ENCODE measurements around the gene LRRC66.

The LRRC66 gene, protein sequence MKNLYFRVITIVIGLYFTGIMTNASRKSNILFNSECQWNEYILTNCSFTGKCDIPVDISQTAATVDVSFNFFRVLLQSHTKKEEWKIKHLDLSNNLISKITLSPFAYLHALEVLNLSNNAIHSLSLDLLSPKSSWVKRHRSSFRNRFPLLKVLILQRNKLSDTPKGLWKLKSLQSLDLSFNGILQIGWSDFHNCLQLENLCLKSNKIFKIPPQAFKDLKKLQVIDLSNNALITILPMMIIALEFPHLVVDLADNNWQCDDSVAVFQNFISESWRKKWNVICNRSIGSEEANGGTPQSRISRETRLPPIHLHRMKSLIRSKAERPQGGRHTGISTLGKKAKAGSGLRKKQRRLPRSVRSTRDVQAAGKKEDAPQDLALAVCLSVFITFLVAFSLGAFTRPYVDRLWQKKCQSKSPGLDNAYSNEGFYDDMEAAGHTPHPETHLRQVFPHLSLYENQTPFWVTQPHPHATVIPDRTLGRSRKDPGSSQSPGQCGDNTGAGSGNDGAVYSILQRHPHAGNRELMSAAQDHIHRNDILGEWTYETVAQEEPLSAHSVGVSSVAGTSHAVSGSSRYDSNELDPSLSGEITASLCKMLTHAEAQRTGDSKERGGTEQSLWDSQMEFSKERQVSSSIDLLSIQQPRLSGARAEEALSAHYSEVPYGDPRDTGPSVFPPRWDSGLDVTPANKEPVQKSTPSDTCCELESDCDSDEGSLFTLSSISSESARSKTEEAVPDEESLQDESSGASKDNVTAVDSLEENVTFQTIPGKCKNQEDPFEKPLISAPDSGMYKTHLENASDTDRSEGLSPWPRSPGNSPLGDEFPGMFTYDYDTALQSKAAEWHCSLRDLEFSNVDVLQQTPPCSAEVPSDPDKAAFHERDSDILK

GRCh38 chr4:52019936-52020657 lies at the start of gene LRRC66:
TSS of gene LRRC66 (minus strand) at chr4:52020363. CDS start at chr4:52017613, 2,750 bp downstream.
- in situ Hi-C loops (cut with HindIII; ENCODE audit: low sequenced_read_pairs): no loop called here

DNA sequence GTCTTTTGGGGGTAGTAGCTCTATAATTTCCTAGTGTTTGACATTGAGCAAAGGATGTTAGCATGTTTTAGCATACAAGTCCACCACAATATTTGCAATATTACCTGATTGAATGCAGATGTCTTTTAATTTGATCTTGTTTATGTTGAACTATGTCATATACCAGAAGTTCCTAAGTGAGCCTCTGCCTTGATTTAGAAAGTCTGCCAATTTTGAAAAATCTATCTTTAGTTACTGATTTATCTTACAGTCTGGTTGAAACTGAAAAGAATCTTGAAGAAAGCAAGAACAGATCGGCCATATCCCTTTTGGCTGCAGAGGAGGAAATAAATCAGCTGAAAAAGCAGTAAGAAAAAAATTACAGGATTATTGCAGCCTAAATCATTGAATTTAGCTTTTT lies 49.4 kb upstream of the LRRC66 start:
- in situ Hi-C loops (cut with HindIII; ENCODE audit: low sequenced_read_pairs): no loop called here

- in situ Hi-C loops (cut with HindIII; ENCODE audit: low sequenced_read_pairs): no loop called here
Observed at GRCh38 chr4:52059372-52059771, 39.2 kb upstream of the LRRC66 start.

DNA sequence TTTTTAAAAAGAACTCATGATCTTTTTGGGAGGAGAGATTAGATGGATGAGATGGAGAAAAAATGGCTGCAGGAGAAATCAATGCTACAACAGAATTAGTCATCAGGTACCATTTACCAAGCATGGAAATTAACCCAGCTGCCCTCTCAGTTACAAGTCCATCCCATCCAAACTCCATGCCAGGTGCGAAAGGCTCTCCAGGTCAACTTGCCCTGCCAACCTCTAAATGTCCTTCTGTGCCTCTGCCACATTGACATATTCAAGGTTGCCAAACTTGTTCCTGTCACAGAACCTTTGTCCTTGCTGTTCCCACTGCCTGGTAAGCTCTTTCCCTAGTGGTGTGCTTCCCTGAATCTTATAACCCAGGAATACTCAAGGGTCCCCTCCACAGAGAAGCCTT lies 38.1 kb upstream of the LRRC66 start:
- in situ Hi-C loops (cut with HindIII; ENCODE audit: low sequenced_read_pairs): no loop called here

DNA sequence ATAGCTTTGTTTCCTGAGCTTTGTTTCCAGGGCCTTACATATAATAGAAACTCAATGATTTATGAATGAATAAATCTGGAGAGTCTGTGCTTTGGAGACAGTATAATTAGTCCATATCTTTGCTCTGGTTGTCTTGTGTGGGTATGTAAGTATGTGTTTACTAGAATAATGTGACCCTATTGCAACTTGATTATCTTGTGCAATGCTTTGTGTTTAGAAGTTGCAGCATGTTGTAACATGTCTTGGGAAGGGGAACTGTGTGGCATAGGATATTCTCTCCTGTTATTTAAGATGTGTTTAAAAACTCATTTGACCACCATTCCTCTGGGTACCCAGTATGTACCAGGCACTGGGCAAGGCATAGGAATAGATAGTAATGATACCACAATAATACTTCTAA lies 37.0 kb upstream of the LRRC66 start:
- in situ Hi-C loops (cut with HindIII; ENCODE audit: low sequenced_read_pairs): no loop called here

GRCh38 chr4:52054254-52054653 lies 34.1 kb upstream of the LRRC66 start:
- in situ Hi-C loops (cut with HindIII; ENCODE audit: low sequenced_read_pairs): no loop called here

DNA sequence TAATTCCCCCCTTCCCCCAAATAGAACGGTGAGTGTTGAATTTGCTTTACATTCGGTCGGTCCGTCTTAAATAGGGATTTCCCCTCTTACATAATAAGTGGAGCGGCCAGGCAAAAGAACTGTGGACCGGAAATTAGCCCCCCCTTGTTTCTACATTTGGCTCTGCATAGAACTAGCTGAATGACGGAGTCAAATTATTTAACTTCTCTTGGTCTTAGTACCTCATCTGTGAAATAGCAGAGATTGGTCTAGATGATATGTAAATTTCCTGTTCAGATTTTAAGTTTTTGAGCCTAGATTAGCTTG lies 32.3 kb upstream of the LRRC66 start:
- in situ Hi-C loops (cut with HindIII; ENCODE audit: low sequenced_read_pairs): no loop called here

DNA sequence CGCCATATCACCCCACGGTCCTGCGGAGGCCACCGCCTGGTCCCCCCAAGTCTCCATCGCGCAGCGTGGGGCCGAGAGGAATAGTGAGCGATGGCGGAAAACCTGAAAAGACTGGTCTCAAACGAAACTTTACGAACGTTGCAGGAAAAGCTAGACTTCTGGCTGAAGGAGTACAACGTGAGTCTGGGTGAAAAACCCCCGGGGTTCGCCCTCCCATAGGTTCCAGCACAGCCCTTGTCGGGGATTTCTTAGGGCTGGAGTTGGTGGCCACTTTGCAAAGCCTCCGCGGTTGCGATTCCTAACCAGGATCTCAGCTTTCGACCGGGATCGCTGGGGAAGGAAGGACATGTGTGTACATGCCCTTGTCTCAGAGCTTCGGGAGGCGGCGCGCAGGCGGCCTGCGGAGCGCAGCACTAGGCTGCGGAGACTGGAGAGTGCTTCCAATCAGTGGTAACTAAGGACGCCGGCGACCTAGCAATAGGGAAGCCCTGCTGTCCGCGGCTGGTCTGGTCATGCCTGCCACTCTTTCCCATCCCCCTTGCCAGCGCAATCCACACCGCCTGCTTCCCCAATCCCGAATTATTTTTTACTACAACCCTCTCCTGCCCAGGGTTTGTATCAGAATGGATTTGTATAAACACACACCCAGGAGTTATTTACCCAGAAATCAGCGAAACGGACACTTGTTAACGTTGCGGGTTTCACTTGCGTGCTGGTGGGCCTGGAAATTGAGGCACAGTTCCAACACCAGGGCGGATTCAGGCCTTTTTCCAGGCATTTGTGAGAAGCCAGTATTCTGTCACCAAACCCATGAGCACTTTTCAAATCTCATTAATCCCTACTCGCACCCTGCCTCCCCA lies 31.7 kb upstream of the LRRC66 start:
- in situ Hi-C loops (cut with HindIII; ENCODE audit: low sequenced_read_pairs): no loop called here

DNA sequence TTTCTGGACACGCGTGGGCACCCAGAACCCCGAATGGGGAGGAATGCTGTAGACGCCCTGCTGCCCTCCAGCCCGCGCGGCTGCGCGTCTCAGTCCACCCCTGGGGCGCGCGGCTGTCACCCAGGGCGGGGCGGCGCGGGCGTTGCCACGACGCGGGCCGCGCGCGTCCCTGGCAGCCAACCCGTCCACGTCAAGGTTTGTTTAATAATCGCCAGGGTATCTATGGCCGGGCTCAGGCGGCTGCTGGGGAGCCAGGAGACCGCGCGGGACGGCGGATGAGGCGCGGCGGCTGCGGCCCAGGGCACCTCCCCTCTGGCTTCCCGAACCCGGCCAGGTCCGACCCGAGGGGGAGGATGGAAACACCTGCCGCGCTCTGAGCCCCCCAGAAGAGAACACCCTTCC lies 31.1 kb upstream of the LRRC66 start, which contains the start of gene SPATA18:
Gene SPATA18 (plus strand): TSS at position 92 of the 402 bp plus-strand sequence. CDS start 401 bp downstream, outside the sequence.
- in situ Hi-C loops (cut with HindIII; ENCODE audit: low sequenced_read_pairs): no loop called here

- in situ Hi-C loops (cut with HindIII; ENCODE audit: low sequenced_read_pairs): no loop called here
Observed at GRCh38 chr4:52049266-52049665, 29.1 kb upstream of the LRRC66 start.

- in situ Hi-C loops (cut with HindIII; ENCODE audit: low sequenced_read_pairs): no loop called here
Observed at GRCh38 chr4:52045028-52045427, 24.9 kb upstream of the LRRC66 start.

- in situ Hi-C loops (cut with HindIII; ENCODE audit: low sequenced_read_pairs): no loop called here
Observed at GRCh38 chr4:52038103-52038912, 18.1 kb upstream of the LRRC66 start, which contains the start of gene SGCB. TSS of gene SGCB (minus strand) at chr4:52038299. CDS start at chr4:52038259, 40 bp downstream.

DNA sequence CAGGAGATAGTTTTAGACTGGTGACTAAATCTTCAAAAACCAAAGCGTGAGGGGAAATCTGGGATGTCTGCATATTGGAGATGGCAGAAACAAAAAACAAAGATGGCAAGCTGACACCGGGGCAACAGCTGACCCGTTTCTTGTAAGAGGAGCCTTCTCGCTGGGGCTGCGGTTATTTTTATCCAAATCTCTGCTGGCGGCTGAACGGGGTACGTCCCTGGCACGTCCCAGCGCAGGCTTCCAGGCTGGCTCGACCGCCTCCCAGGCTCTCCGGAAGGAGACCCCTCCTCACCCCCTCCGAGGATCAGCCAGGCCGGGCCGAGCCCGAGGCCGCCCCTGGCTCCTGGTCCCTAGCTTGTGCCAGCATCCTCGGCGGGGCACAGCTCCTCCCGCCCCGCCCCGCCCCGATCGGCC lies 17.5 kb upstream of the LRRC66 start:
- in situ Hi-C loops (cut with HindIII; ENCODE audit: low sequenced_read_pairs): no loop called here

GRCh38 chr4:52036886-52037530 lies 16.8 kb upstream of the LRRC66 start:
- in situ Hi-C loops (cut with HindIII; ENCODE audit: low sequenced_read_pairs): no loop called here

GRCh38 chr4:52035190-52035589 lies 15.0 kb upstream of the LRRC66 start:
- in situ Hi-C loops (cut with HindIII; ENCODE audit: low sequenced_read_pairs): no loop called here

GRCh38 chr4:52032005-52032404 lies 11.8 kb upstream of the LRRC66 start:
- in situ Hi-C loops (cut with HindIII; ENCODE audit: low sequenced_read_pairs): no loop called here

DNA sequence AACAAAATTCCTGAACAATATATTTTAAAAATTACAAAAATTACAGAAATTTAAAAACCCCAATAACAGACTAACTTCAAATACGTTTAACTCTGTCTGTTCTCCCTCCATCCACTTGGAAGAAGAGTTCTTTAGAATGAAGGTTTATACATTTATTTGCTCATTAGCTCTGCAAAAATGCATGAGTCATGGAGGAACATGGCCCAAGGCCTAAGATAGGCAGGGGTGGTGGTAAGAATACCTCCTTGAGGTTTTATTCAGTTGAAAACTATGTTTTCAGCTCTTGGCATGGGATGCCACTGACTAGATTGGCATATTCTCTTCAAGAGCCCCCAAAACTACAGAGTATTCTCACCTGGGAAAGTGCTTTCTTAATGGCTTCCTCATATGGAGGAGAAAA lies 8.8 kb upstream of the LRRC66 start:
- in situ Hi-C loops (cut with HindIII; ENCODE audit: low sequenced_read_pairs): no loop called here

DNA sequence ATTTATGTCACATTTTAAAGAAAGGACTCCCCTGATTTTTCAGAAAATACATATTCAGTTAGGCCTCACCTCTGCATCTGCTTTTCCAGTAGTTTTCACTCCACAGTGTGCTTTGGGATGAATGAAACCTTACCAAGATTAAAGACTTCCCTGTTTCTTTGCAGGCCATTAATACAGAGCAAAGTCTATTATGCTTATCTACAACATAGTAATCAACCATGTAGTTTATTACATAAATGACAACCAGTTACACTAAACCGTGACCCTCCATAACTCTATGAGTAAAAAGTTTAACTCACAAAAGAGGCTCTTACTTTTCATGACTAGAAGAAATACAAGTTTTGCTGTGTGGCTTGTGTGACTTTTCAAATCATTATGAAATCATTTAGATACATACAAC lies 2.3 kb downstream of the LRRC66 start:
- in situ Hi-C loops (cut with HindIII; ENCODE audit: low sequenced_read_pairs): no loop called here

- in situ Hi-C loops (cut with HindIII; ENCODE audit: low sequenced_read_pairs): no loop called here
Observed at GRCh38 chr4:52016981-52017380, 3.2 kb downstream of the LRRC66 start.
